WTC11 (cell line): Measurements from ENCODE around the gene MOB3B. TPM values are rescaled to one million over a fixed set of nuclear protein-coding genes. Genes with fewer than 3 reads are reported as not detected.

Experiments
- ATAC-seq: fragments of 200-7000 bp; cut with Tn5 transposase; 2 replicates; pipeline ENCODE4 v1.10.0; 2021; ENCODE audit warnings: mild to moderate bottlenecking, moderate library complexity
- CTCF ChIA-PET: fragments of 300-600 bp; sonication (Branson Sonifier 250); formaldehyde crosslinking; loops from one replicate; lab custom pipeline; 2021; ENCODE audit warnings: antibody characterized with exemption; lab: Charles Lee
- POLR2A ChIA-PET: fragments of 350-600 bp; sonication (Branson Sonifier 250); formaldehyde crosslinking; loops from one replicate; lab custom pipeline; 2021; ENCODE audit warnings: antibody characterized with exemption; lab: Charles Lee
- DNase-seq: peaks from one replicate; pipeline ENCODE4 v3.0.0; 2021; ENCODE audit warnings: low spot score
- H3K27ac Mint-ChIP-seq: 2 replicates; pipeline ENCODE4 v1.8.0; 2021; ENCODE audit warnings: mixed read lengths
- H3K27me3 Mint-ChIP-seq: 2 replicates; pipeline ENCODE4 v1.8.0; 2021; ENCODE audit warnings: low read depth, mild to moderate bottlenecking, moderate library complexity, mixed read lengths
- H3K36me3 Mint-ChIP-seq: 2 replicates; pipeline ENCODE4 v1.8.0; 2021; ENCODE audit warnings: mixed read lengths
- H3K4me1 Mint-ChIP-seq: 2 replicates; pipeline ENCODE4 v1.8.0; 2022; ENCODE audit warnings: mixed read lengths
- H3K4me3 Mint-ChIP-seq: 2 replicates; pipeline ENCODE4 v1.8.0; 2021; ENCODE audit warnings: mild to moderate bottlenecking, moderate library complexity, mixed read lengths
- H3K9me3 Mint-ChIP-seq: 2 replicates; pipeline ENCODE4 v1.8.0; 2021; ENCODE audit warnings: mixed read lengths
- AFF4 ChIP-seq: sonication (generic); formaldehyde crosslinking; IDR thresholded peaks from 2 replicates; pipeline ENCODE4 v1.8.1; 2023; ENCODE audit warnings: mild to moderate bottlenecking, missing genetic modification reagents, borderline replicate concordance
- ATF1 ChIP-seq: sonication (generic); formaldehyde crosslinking; IDR thresholded peaks from 2 replicates; pipeline ENCODE4 v1.8.1; 2023; ENCODE audit warnings: mild to moderate bottlenecking, moderate library complexity, missing genetic modification reagents
- E2F5 ChIP-seq: sonication (generic); formaldehyde crosslinking; IDR thresholded peaks from 2 replicates; pipeline ENCODE4 v1.8.1; 2022; ENCODE audit warnings: mild to moderate bottlenecking, moderate library complexity, missing genetic modification reagents
- GRHL2 ChIP-seq: fragments of 250-450 bp; sonication (Bioruptor Pico); IDR thresholded peaks from 2 replicates; pipeline ENCODE4 v1.8.0; 2022; ENCODE audit warnings: mild to moderate bottlenecking, moderate library complexity; ENCODE audit not compliant: insufficient replicate concordance, severe bottlenecking
- IRF2 ChIP-seq: sonication (generic); formaldehyde crosslinking; IDR thresholded peaks from 2 replicates; pipeline ENCODE4 v1.8.0; 2022; ENCODE audit warnings: low read depth, missing genetic modification reagents, borderline replicate concordance
- MAX ChIP-seq: sonication (generic); formaldehyde crosslinking; IDR thresholded peaks from 2 replicates; pipeline ENCODE4 v1.8.0; 2022; ENCODE audit warnings: mild to moderate bottlenecking, missing genetic modification reagents
- NFYB ChIP-seq: sonication (generic); formaldehyde crosslinking; conservative IDR thresholded peaks from 2 replicates; pipeline ENCODE4 v1.8.0; 2022; ENCODE audit warnings: low read depth, missing genetic modification reagents
- NR1H2 ChIP-seq: sonication (generic); formaldehyde crosslinking; IDR thresholded peaks from 2 replicates; pipeline ENCODE4 v1.9.0; 2021; ENCODE audit warnings: mild to moderate bottlenecking, moderate library complexity, missing genetic modification reagents
- NR3C1 ChIP-seq: sonication (generic); formaldehyde crosslinking; conservative IDR thresholded peaks from 2 replicates; pipeline ENCODE4 v1.8.1; 2023; ENCODE audit warnings: low read depth, mild to moderate bottlenecking, missing genetic modification reagents
- PRRX2 ChIP-seq: fragments of 250-450 bp; sonication (Bioruptor Pico); IDR thresholded peaks from 2 replicates; pipeline ENCODE4 v1.8.0; 2021; ENCODE audit warnings: mild to moderate bottlenecking
- RORB ChIP-seq: fragments of 250-450 bp; sonication (Bioruptor Pico); IDR thresholded peaks from 2 replicates; pipeline ENCODE4 v1.9.0; 2021; ENCODE audit warnings: mild to moderate bottlenecking
- SMAD4 ChIP-seq: sonication (generic); formaldehyde crosslinking; IDR thresholded peaks from 2 replicates; pipeline ENCODE4 v1.8.0; 2022; ENCODE audit warnings: mild to moderate bottlenecking, missing genetic modification reagents
- SOX15 ChIP-seq: fragments of 250-450 bp; sonication (Bioruptor Pico); IDR thresholded peaks from 2 replicates; pipeline ENCODE4 v1.9.0; 2021; ENCODE audit warnings: mild to moderate bottlenecking
- SP1 ChIP-seq: sonication (generic); formaldehyde crosslinking; conservative IDR thresholded peaks from 2 replicates; pipeline ENCODE4 v1.8.1; 2022; ENCODE audit warnings: missing genetic modification reagents
- ZNF317 ChIP-seq: sonication (generic); formaldehyde crosslinking; IDR thresholded peaks from 2 replicates; pipeline ENCODE4 v1.8.1; 2023; ENCODE audit warnings: low read depth, mild to moderate bottlenecking, moderate library complexity, missing genetic modification reagents, borderline replicate concordance
- ZNF416 ChIP-seq: fragments of 250-450 bp; sonication (Bioruptor Pico); IDR thresholded peaks from 2 replicates; pipeline ENCODE4 v1.9.0; 2021; ENCODE audit warnings: mild to moderate bottlenecking, inconsistent platforms
- total RNA-seq: library from RNA; stranded (reverse); gene quantifications from 3 replicates; pipeline ENCODE4 v1.2.3, GENCODE V29; 2021
- TF ChIP-seq, protein P1 (sequence below): fragments of 250-450 bp; sonication (Bioruptor Pico); IDR thresholded peaks from 2 replicates; pipeline ENCODE4 v1.9.0; 2021; ENCODE audit warnings: mild to moderate bottlenecking
- TF ChIP-seq, protein P2 (sequence below): sonication (generic); formaldehyde crosslinking; IDR thresholded peaks from 2 replicates; pipeline ENCODE4 v1.8.1; 2022; ENCODE audit warnings: missing genetic modification reagents, borderline replicate concordance
- TF ChIP-seq, protein P3 (sequence below): sonication (generic); formaldehyde crosslinking; IDR thresholded peaks from 2 replicates; pipeline ENCODE4 v1.8.1; 2023; ENCODE audit warnings: mild to moderate bottlenecking, missing genetic modification reagents, moderate library complexity
- TF ChIP-seq, protein P4 (sequence below): fragments of 250-450 bp; sonication (Bioruptor Pico); IDR thresholded peaks from 2 replicates; pipeline ENCODE4 v1.9.0; 2021; ENCODE audit warnings: mild to moderate bottlenecking, borderline replicate concordance

The MOB3B gene
- total RNA-seq, 1 experiment from 2014 or later, result 25.1 TPM

DNA sequence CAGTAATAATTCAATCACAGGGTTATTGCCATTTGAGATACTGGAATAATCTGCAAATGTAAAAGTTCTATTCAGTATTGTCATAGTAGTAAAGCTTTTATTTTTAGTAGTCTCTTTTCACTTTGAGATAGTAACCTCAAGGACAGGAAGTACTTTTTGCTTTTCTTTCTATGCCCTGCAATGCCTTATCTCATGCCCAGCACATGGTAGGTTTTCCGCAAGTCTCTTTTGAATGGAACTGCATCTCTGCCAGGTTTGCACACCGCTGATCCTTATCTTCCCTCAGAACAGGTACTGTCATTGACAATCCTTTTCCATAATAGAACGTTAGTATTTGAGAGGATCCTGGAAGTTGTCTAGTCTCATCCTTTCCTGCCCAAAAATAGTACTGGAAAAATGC, 97.3 kb downstream of the MOB3B start:
- POLR2A ChIA-PET, result no interaction called here
- CTCF ChIA-PET, result no interaction called here
- Mint-ChIP-seq H3K4me3 (no peak overlapping the region), H3K9me3 (no peaks in the 10 kb centered on the region), H3K4me1 (peaks cover 81% of the 10 kb centered on the region), H3K36me3 (no peaks in the 10 kb centered on the region), H3K27me3 (no peaks in the 10 kb centered on the region), H3K27ac (peak overlapping the region; percentile 11)
- DNase-seq (no peak), ATAC-seq (no peak)
- no peak for TF ChIP-seq E2F5
- TF ChIP-seq, protein P1, sequence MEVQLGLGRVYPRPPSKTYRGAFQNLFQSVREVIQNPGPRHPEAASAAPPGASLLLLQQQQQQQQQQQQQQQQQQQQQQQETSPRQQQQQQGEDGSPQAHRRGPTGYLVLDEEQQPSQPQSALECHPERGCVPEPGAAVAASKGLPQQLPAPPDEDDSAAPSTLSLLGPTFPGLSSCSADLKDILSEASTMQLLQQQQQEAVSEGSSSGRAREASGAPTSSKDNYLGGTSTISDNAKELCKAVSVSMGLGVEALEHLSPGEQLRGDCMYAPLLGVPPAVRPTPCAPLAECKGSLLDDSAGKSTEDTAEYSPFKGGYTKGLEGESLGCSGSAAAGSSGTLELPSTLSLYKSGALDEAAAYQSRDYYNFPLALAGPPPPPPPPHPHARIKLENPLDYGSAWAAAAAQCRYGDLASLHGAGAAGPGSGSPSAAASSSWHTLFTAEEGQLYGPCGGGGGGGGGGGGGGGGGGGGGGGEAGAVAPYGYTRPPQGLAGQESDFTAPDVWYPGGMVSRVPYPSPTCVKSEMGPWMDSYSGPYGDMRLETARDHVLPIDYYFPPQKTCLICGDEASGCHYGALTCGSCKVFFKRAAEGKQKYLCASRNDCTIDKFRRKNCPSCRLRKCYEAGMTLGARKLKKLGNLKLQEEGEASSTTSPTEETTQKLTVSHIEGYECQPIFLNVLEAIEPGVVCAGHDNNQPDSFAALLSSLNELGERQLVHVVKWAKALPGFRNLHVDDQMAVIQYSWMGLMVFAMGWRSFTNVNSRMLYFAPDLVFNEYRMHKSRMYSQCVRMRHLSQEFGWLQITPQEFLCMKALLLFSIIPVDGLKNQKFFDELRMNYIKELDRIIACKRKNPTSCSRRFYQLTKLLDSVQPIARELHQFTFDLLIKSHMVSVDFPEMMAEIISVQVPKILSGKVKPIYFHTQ (CRISPR knock-in tag), result no peak
- TF ChIP-seq, protein P2, sequence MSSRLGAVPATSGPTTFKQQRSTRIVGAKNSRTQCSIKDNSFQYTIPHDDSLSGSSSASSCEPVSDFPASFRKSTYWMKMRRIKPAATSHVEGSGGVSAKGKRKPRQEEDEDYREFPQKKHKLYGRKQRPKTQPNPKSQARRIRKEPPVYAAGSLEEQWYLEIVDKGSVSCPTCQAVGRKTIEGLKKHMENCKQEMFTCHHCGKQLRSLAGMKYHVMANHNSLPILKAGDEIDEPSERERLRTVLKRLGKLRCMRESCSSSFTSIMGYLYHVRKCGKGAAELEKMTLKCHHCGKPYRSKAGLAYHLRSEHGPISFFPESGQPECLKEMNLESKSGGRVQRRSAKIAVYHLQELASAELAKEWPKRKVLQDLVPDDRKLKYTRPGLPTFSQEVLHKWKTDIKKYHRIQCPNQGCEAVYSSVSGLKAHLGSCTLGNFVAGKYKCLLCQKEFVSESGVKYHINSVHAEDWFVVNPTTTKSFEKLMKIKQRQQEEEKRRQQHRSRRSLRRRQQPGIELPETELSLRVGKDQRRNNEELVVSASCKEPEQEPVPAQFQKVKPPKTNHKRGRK, result no peak
- no peak for TF ChIP-seq NR1H2 (CRISPR knock-in tag)
- TF ChIP-seq ZNF317 (CRISPR knock-in tag), result no peak
- no peak for TF ChIP-seq SP1
- no peak for TF ChIP-seq SMAD4 (CRISPR knock-in tag)
- TF ChIP-seq, protein P3, sequence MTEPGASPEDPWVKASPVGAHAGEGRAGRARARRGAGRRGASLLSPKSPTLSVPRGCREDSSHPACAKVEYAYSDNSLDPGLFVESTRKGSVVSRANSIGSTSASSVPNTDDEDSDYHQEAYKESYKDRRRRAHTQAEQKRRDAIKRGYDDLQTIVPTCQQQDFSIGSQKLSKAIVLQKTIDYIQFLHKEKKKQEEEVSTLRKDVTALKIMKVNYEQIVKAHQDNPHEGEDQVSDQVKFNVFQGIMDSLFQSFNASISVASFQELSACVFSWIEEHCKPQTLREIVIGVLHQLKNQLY (CRISPR knock-in tag), result no peak
- no peak for TF ChIP-seq NR3C1
- no peak for TF ChIP-seq RORB (CRISPR knock-in tag)
- no peak for TF ChIP-seq NFYB (CRISPR knock-in tag)
- no peak for TF ChIP-seq PRRX2
- TF ChIP-seq IRF2, result no peak
- TF ChIP-seq GRHL2 (CRISPR knock-in tag), result no peak
- TF ChIP-seq AFF4 (CRISPR knock-in tag), result no peak
- TF ChIP-seq ZNF416 (CRISPR knock-in tag), result no peak
- no peak for TF ChIP-seq MAX
- TF ChIP-seq ATF1 (CRISPR knock-in tag), result no peak
- TF ChIP-seq SOX15 (CRISPR knock-in tag), result no peak
- TF ChIP-seq, protein P4, sequence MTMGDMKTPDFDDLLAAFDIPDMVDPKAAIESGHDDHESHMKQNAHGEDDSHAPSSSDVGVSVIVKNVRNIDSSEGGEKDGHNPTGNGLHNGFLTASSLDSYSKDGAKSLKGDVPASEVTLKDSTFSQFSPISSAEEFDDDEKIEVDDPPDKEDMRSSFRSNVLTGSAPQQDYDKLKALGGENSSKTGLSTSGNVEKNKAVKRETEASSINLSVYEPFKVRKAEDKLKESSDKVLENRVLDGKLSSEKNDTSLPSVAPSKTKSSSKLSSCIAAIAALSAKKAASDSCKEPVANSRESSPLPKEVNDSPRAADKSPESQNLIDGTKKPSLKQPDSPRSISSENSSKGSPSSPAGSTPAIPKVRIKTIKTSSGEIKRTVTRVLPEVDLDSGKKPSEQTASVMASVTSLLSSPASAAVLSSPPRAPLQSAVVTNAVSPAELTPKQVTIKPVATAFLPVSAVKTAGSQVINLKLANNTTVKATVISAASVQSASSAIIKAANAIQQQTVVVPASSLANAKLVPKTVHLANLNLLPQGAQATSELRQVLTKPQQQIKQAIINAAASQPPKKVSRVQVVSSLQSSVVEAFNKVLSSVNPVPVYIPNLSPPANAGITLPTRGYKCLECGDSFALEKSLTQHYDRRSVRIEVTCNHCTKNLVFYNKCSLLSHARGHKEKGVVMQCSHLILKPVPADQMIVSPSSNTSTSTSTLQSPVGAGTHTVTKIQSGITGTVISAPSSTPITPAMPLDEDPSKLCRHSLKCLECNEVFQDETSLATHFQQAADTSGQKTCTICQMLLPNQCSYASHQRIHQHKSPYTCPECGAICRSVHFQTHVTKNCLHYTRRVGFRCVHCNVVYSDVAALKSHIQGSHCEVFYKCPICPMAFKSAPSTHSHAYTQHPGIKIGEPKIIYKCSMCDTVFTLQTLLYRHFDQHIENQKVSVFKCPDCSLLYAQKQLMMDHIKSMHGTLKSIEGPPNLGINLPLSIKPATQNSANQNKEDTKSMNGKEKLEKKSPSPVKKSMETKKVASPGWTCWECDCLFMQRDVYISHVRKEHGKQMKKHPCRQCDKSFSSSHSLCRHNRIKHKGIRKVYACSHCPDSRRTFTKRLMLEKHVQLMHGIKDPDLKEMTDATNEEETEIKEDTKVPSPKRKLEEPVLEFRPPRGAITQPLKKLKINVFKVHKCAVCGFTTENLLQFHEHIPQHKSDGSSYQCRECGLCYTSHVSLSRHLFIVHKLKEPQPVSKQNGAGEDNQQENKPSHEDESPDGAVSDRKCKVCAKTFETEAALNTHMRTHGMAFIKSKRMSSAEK (CRISPR knock-in tag), result no peak
